ENCODE measurements around the gene PRKAR2B.
"Not testable (repeated sequence)": the region's sequence is repeated elsewhere in the genome, so short reads cannot be mapped to it uniquely, and the experiment has no call there.

PRKAR2B gene

GRCh38 chr7:107099154-107099553 is 54.6 kb downstream of the PRKAR2B start:
- no CpG with 5 or more reads among the region's 12 CpGs for WGBS (ENCODE audit: extremely low coverage, insufficient coverage, insufficient read length)

GRCh38 chr7:107100824-107101223 is 56.3 kb downstream of the PRKAR2B start:
- no peak overlapping the region for H3K4me2 ChIP-seq (ENCODE audit: low read length)
- no peak overlapping the region for H3K23ac ChIP-seq (ENCODE audit: low read length)
- peaks cover 17 to 24% of the 10 kb centered on the region in 2 experiments for H3K4me1 ChIP-seq (ENCODE audit: control insufficient read depth in 1 of 2, insufficient read depth in 2 of 2, low read length in 2 of 2)
- H2BK5ac ChIP-seq (ENCODE audit: low read depth, low read length, poor library complexity), result no peak overlapping the region
- no peaks in the 10 kb centered on the region for H3K27me3 ChIP-seq (ENCODE audit: insufficient read depth, low read length)
- no peak overlapping the region for H3K27ac ChIP-seq (ENCODE audit: low read depth, low read length)
- no CpG with 5 or more reads among the region's 1 CpG for WGBS (ENCODE audit: extremely low coverage, insufficient coverage, insufficient read length)
- peaks cover 22% of the 10 kb centered on the region for H3K79me1 ChIP-seq (ENCODE audit: low read length)
- no peak overlapping the region for H3K4ac ChIP-seq (ENCODE audit: low read depth, low read length)
- H4K91ac ChIP-seq (ENCODE audit: low read depth, low read length), result peak overlapping the region; percentile 68
- no peak overlapping the region for H2BK120ac ChIP-seq (ENCODE audit: insufficient read depth, low read length, poor library complexity)
- no peak overlapping the region for H4K12ac ChIP-seq (ENCODE audit: low read depth, low read length)
- no peak overlapping the region for H2BK12ac ChIP-seq (ENCODE audit: low read length)
- no peaks in the 10 kb centered on the region for H3K36me3 ChIP-seq (ENCODE audit: control insufficient read depth in 1 of 2, insufficient read depth in 2 of 2, low read length in 2 of 2)
- no peak overlapping the region for H3K18ac ChIP-seq (ENCODE audit: low read length)
- H4K8ac ChIP-seq (ENCODE audit: low read depth, low read length), result no peak overlapping the region
- H3K9ac ChIP-seq (ENCODE audit: low read length), result no peak overlapping the region
- peaks cover 3% of the 10 kb centered on the region for H3K79me2 ChIP-seq (ENCODE audit: control insufficient read depth, insufficient read depth, low read length, poor library complexity)
- no peak overlapping the region for H2AFZ ChIP-seq (ENCODE audit: insufficient read depth, low read length, poor library complexity)
- H3K4me3 ChIP-seq (ENCODE audit: low read depth, low read length), result no peak overlapping the region
- no peak overlapping the region for H3K14ac ChIP-seq (ENCODE audit: low read length)
- DNase-seq, result peak in 1 of 2 donors; percentile 53
- H2AK5ac ChIP-seq (ENCODE audit: low read length), result no peak overlapping the region
- H3K9me3 ChIP-seq (ENCODE audit: insufficient read depth, low read depth, low read length), result peaks cover 4% of the 10 kb centered on the region

More at GRCh38 chr7:107099154-107099553, 54.6 kb downstream of the PRKAR2B start:
- H2AK5ac ChIP-seq (ENCODE audit: low read length); H4K8ac ChIP-seq (ENCODE audit: low read depth, low read length); DNase-seq; H3K23ac ChIP-seq (ENCODE audit: low read length); H3K27ac ChIP-seq (ENCODE audit: low read depth, low read length); H3K79me2 ChIP-seq (ENCODE audit: control insufficient read depth, insufficient read depth, low read length, poor library complexity); H3K4ac ChIP-seq (ENCODE audit: low read depth, low read length); H3K9ac ChIP-seq (ENCODE audit: low read length); H4K91ac ChIP-seq (ENCODE audit: low read depth, low read length); H3K27me3 ChIP-seq (ENCODE audit: insufficient read depth, low read length); H2BK12ac ChIP-seq (ENCODE audit: low read length); H3K4me2 ChIP-seq (ENCODE audit: low read length); H3K9me3 ChIP-seq (ENCODE audit: insufficient read depth, low read depth, low read length); H2BK120ac ChIP-seq (ENCODE audit: insufficient read depth, low read length, poor library complexity); H3K4me3 ChIP-seq (ENCODE audit: low read depth, low read length); H3K14ac ChIP-seq (ENCODE audit: low read length); H3K36me3 ChIP-seq (ENCODE audit: control insufficient read depth in 1 of 2, insufficient read depth in 2 of 2, low read length in 2 of 2); H4K12ac ChIP-seq (ENCODE audit: low read depth, low read length); H3K18ac ChIP-seq (ENCODE audit: low read length); H2BK5ac ChIP-seq (ENCODE audit: low read depth, low read length, poor library complexity); H2AFZ ChIP-seq (ENCODE audit: insufficient read depth, low read length, poor library complexity): not testable (repeated sequence)
- Histone ChIP-seq H3K4me1 (ENCODE audit: control insufficient read depth in 1 of 2, insufficient read depth in 2 of 2, low read length in 2 of 2) (peaks cover 11 to 15% of the 10 kb centered on the region in 2 experiments), H3K79me1 (ENCODE audit: low read length) (peaks cover 15% of the 10 kb centered on the region)

- H3K4me1 ChIP-seq (ENCODE audit: control insufficient read depth in 1 of 2, insufficient read depth in 2 of 2, low read length in 2 of 2), result peaks cover 17 to 27% of the 10 kb centered on the region in 2 experiments
- H4K8ac ChIP-seq (ENCODE audit: low read depth, low read length), result peak overlapping the region; percentile 71
- peak overlapping the region; percentile 95 for H3K27ac ChIP-seq (ENCODE audit: low read depth, low read length)
- peaks cover 4% of the 10 kb centered on the region for H3K9me3 ChIP-seq (ENCODE audit: insufficient read depth, low read depth, low read length)
- WGBS (ENCODE audit: extremely low coverage, insufficient coverage, insufficient read length), result no CpG with 5 or more reads among the region's 4 CpGs
- no peak overlapping the region for H4K91ac ChIP-seq (ENCODE audit: low read depth, low read length)
- H3K14ac ChIP-seq (ENCODE audit: low read length), result no peak overlapping the region
- H2BK12ac ChIP-seq (ENCODE audit: low read length), result no peak overlapping the region
- H2BK5ac ChIP-seq (ENCODE audit: low read depth, low read length, poor library complexity), result peak overlapping the region; percentile 79
- no peak overlapping the region for H3K4me3 ChIP-seq (ENCODE audit: low read depth, low read length)
- DNase-seq, result peak; percentile 94 to 98
- peaks cover 3% of the 10 kb centered on the region for H3K79me2 ChIP-seq (ENCODE audit: control insufficient read depth, insufficient read depth, low read length, poor library complexity)
- peak overlapping the region; percentile 30 for H3K4me2 ChIP-seq (ENCODE audit: low read length)
- H3K36me3 ChIP-seq (ENCODE audit: control insufficient read depth in 1 of 2, insufficient read depth in 2 of 2, low read length in 2 of 2), result peaks cover 0 to 2% of the 10 kb centered on the region in 2 experiments
- H2AK5ac ChIP-seq (ENCODE audit: low read length), result no peak overlapping the region
- no peak overlapping the region for H3K4ac ChIP-seq (ENCODE audit: low read depth, low read length)
- peaks cover 28% of the 10 kb centered on the region for H3K79me1 ChIP-seq (ENCODE audit: low read length)
- H3K27me3 ChIP-seq (ENCODE audit: insufficient read depth, low read length), result no peaks in the 10 kb centered on the region
- no peak overlapping the region for H4K12ac ChIP-seq (ENCODE audit: low read depth, low read length)
- no peak overlapping the region for H3K18ac ChIP-seq (ENCODE audit: low read length)
- peak overlapping the region; percentile 75 for H2BK120ac ChIP-seq (ENCODE audit: insufficient read depth, low read length, poor library complexity)
- no peak overlapping the region for H2AFZ ChIP-seq (ENCODE audit: insufficient read depth, low read length, poor library complexity)
- H3K9ac ChIP-seq (ENCODE audit: low read length), result no peak overlapping the region
- no peak overlapping the region for H3K23ac ChIP-seq (ENCODE audit: low read length)
These were observed 58.9 kb downstream of the PRKAR2B start for GRCh38 chr7:107103369-107103768.

GRCh38 chr7:107104801-107105200 is 60.3 kb downstream of the PRKAR2B start:
- Histone ChIP-seq H4K12ac (ENCODE audit: low read depth, low read length) (no peak overlapping the region), H4K91ac (ENCODE audit: low read depth, low read length) (no peak overlapping the region), H3K27ac (ENCODE audit: low read depth, low read length) (peak overlapping the region; percentile 95), H2BK120ac (ENCODE audit: insufficient read depth, low read length, poor library complexity) (peak overlapping the region; percentile 91), H2AK5ac (ENCODE audit: low read length) (no peak overlapping the region), H2AFZ (ENCODE audit: insufficient read depth, low read length, poor library complexity) (no peak overlapping the region), H3K79me2 (ENCODE audit: control insufficient read depth, insufficient read depth, low read length, poor library complexity) (peaks cover 3% of the 10 kb centered on the region), H3K23ac (ENCODE audit: low read length) (no peak overlapping the region), H3K4ac (ENCODE audit: low read depth, low read length) (no peak overlapping the region), H3K4me1 (ENCODE audit: control insufficient read depth in 1 of 2, insufficient read depth in 2 of 2, low read length in 2 of 2) (peaks cover 17 to 27% of the 10 kb centered on the region in 2 experiments), H3K14ac (ENCODE audit: low read length) (no peak overlapping the region), H3K79me1 (ENCODE audit: low read length) (peaks cover 28% of the 10 kb centered on the region), H3K9me3 (ENCODE audit: insufficient read depth, low read depth, low read length) (no peaks in the 10 kb centered on the region), H2BK5ac (ENCODE audit: low read depth, low read length, poor library complexity) (peak overlapping the region; percentile 86), H3K18ac (ENCODE audit: low read length) (no peak overlapping the region), H3K36me3 (ENCODE audit: control insufficient read depth in 1 of 2, insufficient read depth in 2 of 2, low read length in 2 of 2) (peaks cover 0 to 2% of the 10 kb centered on the region in 2 experiments), H3K4me2 (ENCODE audit: low read length) (no peak overlapping the region), H3K27me3 (ENCODE audit: insufficient read depth, low read length) (no peaks in the 10 kb centered on the region), H3K9ac (ENCODE audit: low read length) (no peak overlapping the region), H3K4me3 (ENCODE audit: low read depth, low read length) (no peak overlapping the region), H2BK12ac (ENCODE audit: low read length) (peak overlapping the region; percentile 97), H4K8ac (ENCODE audit: low read depth, low read length) (no peak overlapping the region)
- peak in 1 of 2 donors; percentile 8 for DNase-seq
- no CpG with 5 or more reads among the region's 4 CpGs for WGBS (ENCODE audit: extremely low coverage, insufficient coverage, insufficient read length)
